ENCODE results near the gene KAT14. TPM values are rescaled to one million over a fixed set of nuclear protein-coding genes. Genes with fewer than 3 reads are reported as not detected.
"Not testable (repeated sequence)": the region's sequence is repeated elsewhere in the genome, so short reads cannot be mapped to it uniquely, and the experiment has no call there.

KAT14 gene
- total and polyA plus RNA-seq, 11 donors = 4.6 to 12.3 (median 9.8) TPM

DNA sequence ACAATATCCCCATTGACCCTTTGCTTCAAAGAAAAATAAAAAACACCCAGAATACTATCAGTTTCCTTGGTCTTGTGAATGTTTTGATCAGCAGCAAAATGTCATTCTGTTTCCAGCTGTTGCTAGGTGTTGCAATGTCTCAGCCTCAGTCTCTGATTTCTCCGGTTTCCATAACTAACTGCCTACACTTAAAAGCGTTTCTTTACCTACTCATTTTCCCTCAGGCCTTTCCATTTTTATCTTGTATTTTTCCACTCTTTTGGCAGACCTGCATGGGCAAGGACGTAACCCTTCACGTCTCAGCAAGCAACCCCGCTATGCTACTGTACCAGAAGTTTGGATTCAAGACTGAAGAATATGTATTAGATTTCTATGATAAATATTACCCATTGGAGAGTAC, 49.4 kb downstream of the KAT14 start:
- no peaks in the 10 kb centered on the region for H3K27me3 ChIP-seq
- no peaks in the 10 kb centered on the region for H3K9me3 ChIP-seq
- peaks cover 0 to 87% (median 64%) of the 10 kb centered on the region in 9 donors for H3K36me3 ChIP-seq
- no peak for TF ChIP-seq POLR2A (IDR thresholded peaks at IDR 0.05)
- H3K4me3 ChIP-seq = no peak overlapping the region
- ATAC-seq (no peak), DNase-seq (no peak)
- H3K4me1 ChIP-seq = no peaks in the 10 kb centered on the region
- WGBS, 4 donors = 90 to 93% (median 92%) methylated on average over 5 of the region's 5 CpGs
- intact Hi-C loops (cut with DNase I) = no loop called here
- H3K27ac ChIP-seq = no peak overlapping the region

DNA sequence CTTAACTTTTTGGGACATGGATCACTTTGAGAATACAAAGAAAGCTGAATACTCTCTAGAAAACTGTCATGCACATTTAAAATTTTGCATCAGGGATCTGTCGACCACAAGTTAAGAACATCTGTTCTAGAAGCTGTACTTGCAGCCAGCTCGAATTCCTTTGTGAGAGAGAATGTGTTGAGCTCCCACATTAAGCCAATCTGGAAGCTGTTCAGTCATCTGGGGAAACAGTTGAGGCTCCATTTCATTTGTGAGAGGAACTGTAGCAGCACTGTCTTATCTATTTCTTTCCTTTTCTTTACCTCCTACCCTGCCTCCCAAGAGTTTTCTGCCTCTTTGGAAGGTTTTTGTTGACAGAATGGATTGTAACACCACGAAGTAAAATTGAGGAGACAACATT, 50.8 kb downstream of the KAT14 start:
- 48 to 58% (median 49%) methylated on average over 3 of the region's 3 CpGs for WGBS, 4 donors

DNA sequence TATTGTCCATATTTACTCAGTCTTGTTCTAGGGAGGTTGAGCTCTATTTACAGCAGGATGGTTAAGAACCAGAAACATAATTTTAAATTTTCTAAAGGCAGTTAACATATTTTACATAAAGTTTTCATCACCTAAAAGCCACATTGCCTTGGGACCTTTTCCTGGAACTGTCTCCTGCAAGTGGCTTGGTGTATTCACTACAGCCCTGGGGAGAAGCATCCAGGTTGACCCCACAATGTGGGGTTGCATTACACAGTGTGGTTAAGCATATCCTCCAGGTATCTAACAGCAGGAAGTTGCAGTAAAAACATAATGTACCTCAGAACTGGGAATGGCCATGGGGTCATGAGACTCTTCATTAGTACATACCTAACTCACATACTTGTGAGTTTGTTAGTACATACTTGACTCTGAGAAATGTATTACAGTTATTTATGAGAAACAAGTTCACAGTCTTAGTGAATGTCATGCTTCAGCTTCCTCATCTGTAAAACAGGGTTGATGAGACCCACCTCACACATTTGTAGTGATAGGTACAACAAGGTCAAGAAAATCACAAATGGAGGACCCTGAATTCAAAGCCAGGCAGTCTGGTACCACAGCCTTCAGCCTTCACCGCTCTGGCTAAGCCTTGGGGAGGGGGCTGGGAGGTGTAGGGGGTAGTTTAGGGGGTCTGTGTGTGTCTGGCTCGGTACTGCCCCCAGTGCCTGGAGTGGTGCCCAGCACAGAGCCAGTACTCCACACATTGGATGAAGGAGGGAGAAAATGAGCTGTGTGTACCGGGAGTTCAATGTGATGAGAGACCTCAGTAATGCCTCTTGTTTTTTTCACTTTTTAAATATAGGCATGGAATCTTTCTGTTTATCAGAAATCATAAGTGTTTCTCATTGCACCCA, 52.9 kb downstream of the KAT14 start:
- Histone ChIP-seq H3K9me3 (no peaks in the 10 kb centered on the region), H3K4me1 (no peaks in the 10 kb centered on the region), H3K4me3 (no peak overlapping the region), H3K27ac (no peak overlapping the region), H3K36me3 (peaks cover 0 to 51% (median 30%) of the 10 kb centered on the region in 9 donors), H3K27me3 (no peaks in the 10 kb centered on the region)
- 84 to 92% (median 87%) methylated on average over 3 of the region's 3 CpGs for WGBS, 4 donors
- no peak for DNase-seq
- intact Hi-C loops (cut with DNase I) = loop anchor here in 1 of 10 donors (10.0 kb wide), 1 partner anchor 944 kb away; no protein-coding TSS in a partner anchor
- ATAC-seq = peak in 1 of 4 donors; percentile 33
- TF ChIP-seq POLR2A (IDR thresholded peaks at IDR 0.05) = no peak
- TF ChIP-seq, protein P1, sequence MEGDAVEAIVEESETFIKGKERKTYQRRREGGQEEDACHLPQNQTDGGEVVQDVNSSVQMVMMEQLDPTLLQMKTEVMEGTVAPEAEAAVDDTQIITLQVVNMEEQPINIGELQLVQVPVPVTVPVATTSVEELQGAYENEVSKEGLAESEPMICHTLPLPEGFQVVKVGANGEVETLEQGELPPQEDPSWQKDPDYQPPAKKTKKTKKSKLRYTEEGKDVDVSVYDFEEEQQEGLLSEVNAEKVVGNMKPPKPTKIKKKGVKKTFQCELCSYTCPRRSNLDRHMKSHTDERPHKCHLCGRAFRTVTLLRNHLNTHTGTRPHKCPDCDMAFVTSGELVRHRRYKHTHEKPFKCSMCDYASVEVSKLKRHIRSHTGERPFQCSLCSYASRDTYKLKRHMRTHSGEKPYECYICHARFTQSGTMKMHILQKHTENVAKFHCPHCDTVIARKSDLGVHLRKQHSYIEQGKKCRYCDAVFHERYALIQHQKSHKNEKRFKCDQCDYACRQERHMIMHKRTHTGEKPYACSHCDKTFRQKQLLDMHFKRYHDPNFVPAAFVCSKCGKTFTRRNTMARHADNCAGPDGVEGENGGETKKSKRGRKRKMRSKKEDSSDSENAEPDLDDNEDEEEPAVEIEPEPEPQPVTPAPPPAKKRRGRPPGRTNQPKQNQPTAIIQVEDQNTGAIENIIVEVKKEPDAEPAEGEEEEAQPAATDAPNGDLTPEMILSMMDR (IDR thresholded peaks at IDR 0.05) = no peak

More for the DNA sequence above, 50.8 kb downstream of the KAT14 start:
- TF ChIP-seq, protein P1 (IDR thresholded peaks at IDR 0.05) = no peak
- TF ChIP-seq POLR2A (IDR thresholded peaks at IDR 0.05) = no peak
- ATAC-seq (peak in 2 of 4 donors; percentile 31 to 50), DNase-seq (no peak)
- no peak overlapping the region for H3K4me3 ChIP-seq
- H3K27me3 ChIP-seq = no peaks in the 10 kb centered on the region
- no peaks in the 10 kb centered on the region for H3K9me3 ChIP-seq
- intact Hi-C loops (cut with DNase I) = no loop called here
- H3K27ac ChIP-seq = no peak overlapping the region
- peaks cover 0 to 73% (median 50%) of the 10 kb centered on the region in 9 donors for H3K36me3 ChIP-seq
- H3K4me1 ChIP-seq = no peaks in the 10 kb centered on the region

DNA sequence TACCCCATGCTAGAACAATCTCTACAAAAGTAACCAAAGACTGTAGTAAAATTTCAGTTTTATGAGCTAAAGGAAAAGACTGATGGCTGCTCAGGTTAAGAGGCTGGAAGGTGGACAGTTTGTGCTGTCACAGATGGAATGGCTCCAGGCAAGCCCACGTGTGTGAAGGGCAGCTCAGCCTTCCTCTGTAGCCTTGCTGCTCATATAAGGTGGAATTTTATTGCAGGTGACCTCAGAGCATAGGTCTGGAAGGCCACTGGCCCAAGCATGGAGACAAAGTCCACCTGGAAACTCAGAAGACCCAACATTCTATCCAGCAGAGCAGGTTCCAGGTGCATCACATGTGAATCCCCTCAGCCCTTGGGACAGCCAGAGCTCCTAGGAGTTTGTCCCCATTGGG, 53.6 kb downstream of the KAT14 start:
- Histone ChIP-seq H3K36me3 (peaks cover 0 to 44% (median 23%) of the 10 kb centered on the region in 9 donors), H3K27ac (no peak overlapping the region), H3K27me3 (no peaks in the 10 kb centered on the region), H3K4me1 (no peaks in the 10 kb centered on the region), H3K4me3 (no peak overlapping the region), H3K9me3 (no peaks in the 10 kb centered on the region)
- no peak for TF ChIP-seq POLR2A (IDR thresholded peaks at IDR 0.05)
- TF ChIP-seq, protein P1 (IDR thresholded peaks at IDR 0.05) = no peak
- intact Hi-C loops (cut with DNase I) = loop anchor here in 1 of 10 donors (10.0 kb wide), 1 partner anchor 943 kb away; no protein-coding TSS in a partner anchor
- ATAC-seq = no peak
- 75 to 82% (median 77%) methylated on average over 1 of the region's 1 CpG for WGBS, 4 donors
- no peak for DNase-seq

DNA sequence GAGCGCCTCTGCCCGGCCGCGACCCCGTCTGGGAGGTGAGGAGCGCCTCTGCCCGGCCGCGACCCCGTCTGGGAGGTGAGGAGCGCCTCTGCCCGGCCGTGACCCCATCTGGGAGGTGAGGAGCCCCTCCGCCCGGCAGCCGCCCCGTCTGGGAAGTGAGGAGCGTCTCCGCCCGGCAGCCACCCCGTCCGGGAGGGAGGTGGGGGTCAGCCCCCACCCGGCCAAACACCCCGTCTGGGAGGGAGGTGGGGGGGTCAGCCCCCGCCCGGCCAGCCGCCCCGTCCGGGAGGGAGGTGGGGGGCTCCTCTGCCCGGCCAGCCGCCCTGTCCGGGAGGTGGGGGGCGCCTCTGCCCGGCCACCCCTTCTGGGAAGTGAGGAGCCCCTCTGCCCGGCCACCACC, 56.8 kb downstream of the KAT14 start:
- peaks cover 0 to 15% (median 4%) of the 10 kb centered on the region in 9 donors for H3K36me3 ChIP-seq
- intact Hi-C loops (cut with DNase I) = loop anchor here in 1 of 10 donors (10.0 kb wide), 1 partner anchor 940 kb away; no protein-coding TSS in a partner anchor
- 94 to 100% (median 96%) methylated on average over 8 to 35 of the region's 35 CpGs for WGBS, 4 donors
- H3K4me3 ChIP-seq, H3K9me3 ChIP-seq, ATAC-seq, DNase-seq, H3K4me1 ChIP-seq, H3K27ac ChIP-seq, H3K27me3 ChIP-seq: not testable (repeated sequence)

All from heart left ventricle (tissue), 16 donors.